GM18870 (cell line): ENCODE measurements around the gene DUS2.

ENCODE experiments used
- ATAC-seq: cut with Tn5 transposase; IDR thresholded peaks from one replicate; pipeline ENCODE4 v1.9.1; 2021; ENCODE audit warnings: moderate library complexity; ENCODE audit not compliant: unreplicated experiment

DUS2 gene

DNA sequence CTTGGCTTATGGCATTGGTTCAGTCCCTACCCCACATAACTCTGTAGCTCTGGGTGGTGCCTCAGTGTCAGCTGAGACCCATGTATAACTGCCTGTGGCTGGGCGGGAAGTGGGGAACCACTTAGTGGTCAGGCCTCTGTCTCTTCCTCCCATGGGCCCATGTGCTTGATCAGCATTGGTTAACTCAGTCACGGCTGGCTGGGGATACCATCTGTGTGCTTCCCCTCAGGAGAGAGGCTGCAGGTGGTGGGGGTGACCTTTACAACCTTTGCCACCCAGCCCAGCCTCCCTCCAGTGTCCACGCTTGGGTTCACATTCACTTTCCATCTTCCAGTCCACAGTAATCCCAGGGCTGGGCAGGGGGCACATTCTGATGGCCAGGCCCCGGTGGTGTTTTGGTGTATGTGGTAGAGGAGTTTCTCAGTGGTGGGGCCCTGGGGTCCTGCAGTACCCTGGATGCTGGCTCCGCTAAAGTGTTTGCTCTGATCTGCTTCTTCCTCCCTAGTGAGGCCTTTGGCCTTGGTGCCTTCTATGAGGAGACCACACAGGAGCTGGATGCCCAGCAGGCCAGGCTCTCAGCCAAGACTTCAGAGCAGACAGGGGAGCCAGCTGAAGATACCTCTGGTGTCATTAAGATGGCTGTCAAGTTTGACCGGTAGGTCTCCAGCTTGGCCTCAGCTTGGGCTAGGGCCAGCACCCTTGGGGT is 51.9 kb downstream of the DUS2 start:
- peak; percentile 64 for ATAC-seq

DNA sequence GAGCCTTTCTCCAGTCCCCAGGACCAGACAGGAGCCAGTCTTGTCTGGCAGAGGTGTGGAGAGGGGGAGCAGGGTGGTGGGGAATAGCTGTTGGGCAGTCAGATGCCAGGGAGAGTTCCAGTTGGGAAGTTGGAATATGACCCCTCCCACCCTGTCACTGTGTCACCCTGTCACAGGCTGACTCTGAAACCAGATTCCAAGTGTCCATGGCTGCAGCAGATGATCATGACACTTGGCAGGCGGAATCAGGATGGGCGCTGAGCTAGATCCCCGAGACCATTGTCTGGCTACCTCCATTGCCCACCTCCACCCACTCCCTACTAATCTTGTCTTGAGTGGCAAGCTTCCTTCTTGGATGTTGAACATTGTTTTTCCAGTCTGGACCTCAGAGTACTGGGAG is 52.9 kb downstream of the DUS2 start:
- ATAC-seq = no peak

DNA sequence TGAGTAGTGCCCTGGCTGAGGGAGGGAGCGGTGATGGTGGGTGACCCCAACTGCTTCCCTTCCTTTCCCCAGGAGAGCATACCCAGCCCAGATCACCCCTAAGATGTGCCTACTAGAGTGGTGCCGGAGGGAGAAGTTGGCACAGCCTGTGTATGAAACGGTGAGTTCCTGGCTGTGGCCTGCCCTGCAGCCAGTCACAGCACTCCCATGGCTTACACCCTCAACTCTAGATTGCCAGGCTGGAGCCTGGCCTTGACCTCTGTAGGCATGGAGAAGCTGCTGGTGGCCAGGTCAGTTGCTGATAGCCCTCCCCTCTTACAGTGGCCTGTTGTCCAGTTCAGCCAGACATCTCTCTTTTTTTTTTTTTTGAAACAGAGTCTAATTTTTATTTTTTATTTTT is 53.5 kb downstream of the DUS2 start:
- ATAC-seq = no peak

DNA sequence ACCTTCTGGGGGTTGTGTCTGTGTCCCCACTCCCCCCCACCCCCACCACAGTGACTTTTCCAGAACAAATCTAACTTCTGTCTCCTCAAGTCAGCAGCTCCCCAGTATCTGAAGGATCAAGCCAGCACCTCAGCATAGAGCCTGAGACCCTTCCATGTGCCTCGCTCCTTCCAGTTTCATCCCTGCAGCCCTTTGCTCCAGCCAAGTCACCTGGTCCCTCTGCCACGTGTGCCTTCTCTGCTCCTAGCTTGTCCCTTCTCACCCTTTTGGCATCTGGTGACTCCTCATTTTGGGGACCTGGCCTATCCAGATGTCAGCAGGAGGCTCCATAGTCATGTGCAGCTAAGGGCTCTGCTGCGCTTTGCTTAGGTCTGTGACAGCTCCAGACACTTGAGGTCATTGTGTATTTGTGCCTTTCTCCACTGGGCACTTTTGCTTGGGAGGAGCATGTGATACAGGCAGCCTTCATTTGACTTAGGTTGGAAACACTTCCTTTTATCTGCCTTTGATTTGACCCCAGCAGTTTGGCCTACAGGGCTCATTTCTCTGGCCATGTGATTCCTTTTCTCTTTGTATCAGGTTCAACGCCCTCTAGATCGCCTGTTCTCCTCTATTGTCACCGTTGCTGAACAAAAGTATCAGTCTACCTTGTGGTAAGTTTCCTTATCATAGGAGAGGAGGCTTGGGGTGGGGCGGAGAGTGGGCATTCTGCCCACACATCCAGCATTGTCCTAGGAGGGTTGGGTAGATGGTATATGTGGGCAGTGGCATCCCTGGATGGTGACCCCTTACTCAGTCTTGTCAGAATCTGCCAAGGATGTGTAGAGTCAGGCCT is 55.0 kb downstream of the DUS2 start:
- no peak for ATAC-seq

DNA sequence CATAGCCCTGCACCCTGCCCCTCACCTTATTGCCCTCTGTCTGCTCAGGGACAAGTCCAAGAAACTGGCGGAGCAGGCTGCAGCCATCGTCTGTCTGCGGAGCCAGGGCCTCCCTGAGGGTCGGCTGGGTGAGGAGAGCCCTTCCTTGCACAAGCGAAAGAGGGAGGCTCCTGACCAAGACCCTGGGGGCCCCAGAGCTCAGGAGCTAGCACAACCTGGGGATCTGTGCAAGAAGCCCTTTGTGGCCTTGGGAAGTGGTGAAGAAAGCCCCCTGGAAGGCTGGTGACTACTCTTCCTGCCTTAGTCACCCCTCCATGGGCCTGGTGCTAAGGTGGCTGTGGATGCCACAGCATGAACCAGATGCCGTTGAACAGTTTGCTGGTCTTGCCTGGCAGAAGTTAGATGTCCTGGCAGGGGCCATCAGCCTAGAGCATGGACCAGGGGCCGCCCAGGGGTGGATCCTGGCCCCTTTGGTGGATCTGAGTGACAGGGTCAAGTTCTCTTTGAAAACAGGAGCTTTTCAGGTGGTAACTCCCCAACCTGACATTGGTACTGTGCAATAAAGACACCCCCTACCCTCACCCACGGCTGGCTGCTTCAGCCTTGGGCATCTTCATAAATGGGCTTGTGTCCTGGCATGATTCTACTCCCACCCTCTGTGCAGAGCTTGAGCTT is 55.8 kb downstream of the DUS2 start:
- no peak for ATAC-seq

DNA sequence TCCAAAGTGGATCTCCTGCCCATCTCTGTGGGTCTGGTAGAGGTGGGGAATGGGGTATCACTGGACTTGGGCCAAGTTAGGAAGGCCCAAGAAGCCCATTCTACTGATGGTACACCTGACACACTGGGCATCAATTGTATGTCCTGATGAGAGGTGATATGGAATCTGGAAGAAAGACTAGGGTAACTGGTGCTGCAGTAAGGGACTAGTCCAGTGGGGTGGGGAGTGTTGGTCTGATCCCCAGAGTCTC is 56.2 kb downstream of the DUS2 start:
- no peak for ATAC-seq

DNA sequence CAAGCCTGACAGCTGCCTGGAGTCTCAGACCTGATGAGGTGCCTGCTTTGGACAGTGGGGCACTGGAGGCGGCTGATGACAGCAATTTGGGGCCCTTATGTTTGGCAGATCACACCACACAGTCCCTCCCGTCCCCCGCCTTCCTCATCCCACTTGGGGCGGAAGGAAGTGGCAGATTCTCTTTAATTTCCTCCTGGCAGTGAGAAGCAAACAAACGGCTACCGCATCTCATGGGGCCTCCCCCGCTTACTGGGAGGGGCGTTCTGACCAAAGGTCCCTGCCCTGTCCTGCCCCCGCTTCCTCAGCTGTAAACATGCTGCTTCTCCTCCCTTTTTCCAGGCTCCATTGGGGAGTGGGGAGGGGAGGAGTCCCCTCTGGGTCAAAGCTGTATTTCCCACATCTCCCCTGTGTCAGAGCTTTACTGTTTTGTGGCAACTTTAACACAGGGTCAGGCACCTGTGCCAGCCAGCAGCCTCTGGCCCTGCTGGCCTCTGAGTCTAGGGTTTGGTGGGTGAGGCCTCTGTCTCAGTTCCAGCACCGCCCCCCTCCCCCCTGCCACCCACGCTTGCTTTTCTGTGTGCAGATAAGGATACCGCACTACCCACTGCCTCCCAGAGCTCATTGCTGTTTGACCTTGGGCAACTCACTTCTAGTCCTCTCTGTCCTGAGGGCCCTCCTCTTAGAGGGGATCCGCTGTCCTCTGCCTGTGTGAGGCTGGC is 56.7 kb downstream of the DUS2 start:
- no peak for ATAC-seq

DNA sequence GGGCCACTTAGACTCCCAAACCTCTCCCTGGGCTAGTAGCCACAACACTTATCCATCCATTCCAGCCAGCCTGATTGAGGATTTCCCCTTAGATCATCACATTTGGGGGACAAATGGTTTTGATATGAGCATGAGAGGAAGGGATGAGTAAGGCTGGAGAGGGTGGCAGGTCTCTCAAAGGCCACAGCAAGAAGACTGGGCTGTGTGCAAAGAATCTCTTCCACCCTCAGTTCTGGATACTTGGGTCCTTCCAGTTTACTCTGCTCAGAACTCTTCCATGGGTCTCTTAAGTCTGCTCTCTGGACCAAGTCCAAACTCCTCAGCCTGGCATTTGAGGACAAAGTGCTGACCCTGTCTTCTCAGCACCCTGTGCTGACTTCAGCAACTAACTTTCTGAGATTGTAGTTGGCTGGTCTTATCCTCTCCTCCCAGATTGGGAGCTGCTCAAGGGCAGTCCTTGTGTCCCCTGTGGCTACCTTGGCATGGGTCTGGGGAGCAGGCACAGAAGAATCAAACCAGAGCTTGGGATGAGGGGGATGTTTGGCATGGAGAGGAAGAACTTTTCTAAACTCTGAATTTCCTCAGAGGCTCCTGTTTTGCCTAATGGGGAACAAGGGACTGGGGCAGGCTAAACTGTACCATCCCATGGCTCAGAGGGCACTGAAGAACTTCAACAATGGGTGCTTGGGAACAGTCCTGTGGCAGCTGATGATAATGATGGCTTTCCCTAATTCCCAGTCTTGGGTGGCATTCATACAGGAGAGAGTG is 59.0 kb downstream of the DUS2 start:
- ATAC-seq = no peak

DNA sequence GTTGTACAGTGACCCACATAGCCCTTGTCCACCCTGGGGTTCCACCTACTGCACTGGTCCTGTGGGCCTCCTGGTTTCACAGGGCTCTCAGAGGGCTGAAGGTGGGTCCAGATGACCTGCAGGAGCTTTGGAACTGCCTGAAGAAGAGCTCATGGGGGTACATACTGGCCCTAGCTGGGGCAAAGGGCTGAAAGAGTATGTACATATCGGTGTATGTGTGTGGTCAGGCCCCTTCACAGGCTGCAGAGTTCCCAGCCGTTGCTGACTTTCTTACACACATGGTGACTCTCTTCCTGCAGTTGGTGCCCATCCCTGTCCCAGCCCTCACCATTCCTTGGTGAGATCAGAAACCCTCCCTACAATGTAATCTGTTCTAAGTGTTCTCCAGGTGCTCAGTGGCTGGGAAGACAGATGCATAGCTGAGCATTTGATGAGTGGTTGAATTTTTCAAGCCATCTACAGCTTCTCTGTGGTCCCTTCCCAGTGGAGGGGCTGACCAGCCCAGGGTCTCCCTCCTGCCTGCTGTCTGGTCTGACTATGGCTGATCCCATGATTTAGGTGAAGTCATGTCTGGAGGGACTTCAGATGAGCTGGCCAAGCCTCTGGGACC is 59.6 kb downstream of the DUS2 start:
- ATAC-seq = no peak

DNA sequence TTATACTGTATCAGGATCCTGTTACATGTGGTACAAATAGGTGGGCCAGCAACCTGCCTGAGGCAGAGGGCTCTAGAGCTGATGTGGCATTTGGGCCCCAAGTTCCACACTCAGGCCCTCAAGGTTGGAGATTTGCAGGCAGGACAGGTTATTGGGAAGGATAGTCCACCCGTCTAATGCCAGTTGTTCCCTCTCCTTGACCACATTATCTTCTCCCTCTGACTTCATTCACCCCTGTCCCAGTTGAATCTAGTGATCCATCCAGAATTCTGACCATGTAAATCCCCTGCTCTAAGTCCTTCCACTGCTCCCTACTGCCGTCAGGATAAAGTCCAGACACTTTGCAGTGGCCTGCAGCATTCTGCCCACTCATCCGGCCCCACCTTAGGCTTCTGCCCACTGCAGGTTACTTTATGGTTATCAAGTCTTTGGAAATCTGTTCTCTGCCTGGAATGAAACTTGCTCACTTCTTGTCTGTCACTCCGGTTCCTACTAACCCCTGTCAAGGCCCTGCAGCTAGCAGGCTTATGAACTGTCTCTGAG is 60.2 kb downstream of the DUS2 start:
- no peak for ATAC-seq

DNA sequence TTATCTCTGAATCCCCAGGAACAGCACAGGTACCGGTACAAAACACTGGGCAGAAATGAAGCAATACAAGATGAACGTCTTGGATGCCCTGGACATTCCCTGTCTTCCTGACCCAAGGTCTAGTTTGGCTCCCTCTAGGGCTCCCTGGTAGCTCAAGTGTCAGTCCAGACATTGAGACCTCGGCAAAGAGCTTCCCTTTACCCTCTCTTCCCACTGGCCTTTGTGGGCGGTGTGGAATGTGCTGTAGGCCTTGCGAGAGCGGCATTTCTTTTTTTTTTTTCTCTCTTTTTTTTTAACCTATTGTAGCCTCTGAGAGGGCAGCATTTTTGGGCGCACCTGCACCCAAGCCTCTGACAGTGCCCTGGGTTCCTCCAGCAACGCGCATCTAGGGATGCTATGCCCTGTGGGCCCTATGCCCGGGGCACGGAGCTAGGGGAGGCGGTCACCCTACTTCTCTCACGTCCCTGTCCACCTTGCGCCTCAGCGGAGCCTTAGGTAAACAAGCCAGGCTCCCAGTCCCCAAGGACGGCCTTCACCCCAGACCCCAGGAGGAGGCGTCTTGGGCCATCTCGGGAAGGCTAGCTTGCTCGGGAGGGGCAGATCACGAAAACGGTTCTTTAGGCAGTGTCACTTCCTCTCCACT is 60.9 kb downstream of the DUS2 start:
- no peak for ATAC-seq

DNA sequence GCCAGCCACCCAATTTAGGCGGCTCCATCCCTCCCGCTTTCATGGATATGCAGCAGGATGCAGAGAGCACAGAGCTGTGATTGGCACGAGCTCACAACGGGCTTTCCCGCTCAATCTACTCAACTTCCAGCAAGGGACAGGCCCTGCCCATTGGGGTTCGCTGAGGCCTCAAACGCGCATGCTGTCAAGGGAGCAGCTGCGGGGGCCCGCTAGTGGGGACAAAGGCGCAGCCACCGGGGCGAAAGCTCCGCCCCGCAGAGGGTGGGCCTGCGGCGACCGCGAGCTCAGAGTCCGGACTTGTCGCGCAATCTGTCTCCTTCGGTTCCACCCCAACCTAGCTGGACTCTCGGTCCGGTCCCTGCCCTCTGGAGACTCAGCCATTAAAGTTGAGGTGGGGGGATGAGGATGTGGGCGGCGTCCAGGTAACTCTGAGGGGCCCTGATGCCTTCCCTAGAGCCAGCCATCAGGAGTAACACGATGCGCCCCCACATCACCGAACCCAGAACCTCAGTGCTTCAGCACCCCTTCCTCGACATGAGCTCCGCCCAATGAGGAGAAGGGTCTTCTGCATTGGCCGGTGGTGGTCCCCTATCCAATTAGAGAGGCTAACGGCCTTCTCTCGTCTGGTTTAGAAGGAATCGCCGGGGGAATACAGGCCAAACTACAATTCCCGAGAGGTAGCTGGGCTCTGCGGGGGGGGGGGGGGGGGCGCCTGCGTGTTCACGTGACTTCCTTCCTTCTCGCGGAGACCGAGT is 61.6 kb downstream of the DUS2 start:
- peak; percentile 40 for ATAC-seq

DNA sequence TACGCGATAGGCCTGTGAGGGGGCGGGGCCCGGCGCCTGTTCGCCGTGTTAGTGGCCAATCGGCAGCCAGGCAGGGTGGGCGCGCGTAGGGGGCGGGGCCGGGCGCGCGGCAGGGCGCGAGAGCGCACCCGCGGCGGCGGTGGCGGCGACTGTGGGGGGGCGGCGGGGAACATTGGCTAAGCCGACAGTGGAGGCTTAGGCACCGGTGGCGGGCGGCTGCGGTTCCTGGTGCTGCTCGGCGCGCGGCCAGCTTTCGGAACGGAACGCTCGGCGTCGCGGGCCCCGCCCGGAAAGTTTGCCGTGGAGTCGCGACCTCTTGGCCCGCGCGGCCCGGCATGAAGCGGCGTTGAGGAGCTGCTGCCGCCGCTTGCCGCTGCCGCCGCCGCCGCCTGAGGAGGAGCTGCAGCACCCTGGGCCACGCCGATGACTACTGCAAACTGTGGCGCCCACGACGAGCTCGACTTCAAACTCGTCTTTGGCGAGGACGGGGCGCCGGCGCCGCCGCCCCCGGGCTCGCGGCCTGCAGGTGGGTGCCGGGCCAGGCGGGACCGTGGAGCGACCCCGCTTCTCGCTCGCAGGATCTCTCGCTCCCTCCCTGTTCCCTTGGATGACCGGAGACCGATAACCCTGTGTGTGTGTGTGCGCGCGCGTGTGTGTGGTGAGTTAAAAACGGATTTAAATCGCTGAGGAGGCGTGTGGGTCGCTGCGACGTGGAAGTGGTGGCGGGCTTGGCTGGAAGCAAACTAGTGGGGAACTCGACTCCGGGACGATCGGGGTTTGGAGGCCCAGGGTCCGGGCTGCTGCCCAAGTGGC is 62.4 kb downstream of the DUS2 start, which contains the start of gene NFATC3:
NFATC3 (plus strand) TSS at position 112 of the 813 bp plus-strand sequence; CDS start at position 424, 312 bp downstream.
- ATAC-seq = peak; percentile 15

DNA sequence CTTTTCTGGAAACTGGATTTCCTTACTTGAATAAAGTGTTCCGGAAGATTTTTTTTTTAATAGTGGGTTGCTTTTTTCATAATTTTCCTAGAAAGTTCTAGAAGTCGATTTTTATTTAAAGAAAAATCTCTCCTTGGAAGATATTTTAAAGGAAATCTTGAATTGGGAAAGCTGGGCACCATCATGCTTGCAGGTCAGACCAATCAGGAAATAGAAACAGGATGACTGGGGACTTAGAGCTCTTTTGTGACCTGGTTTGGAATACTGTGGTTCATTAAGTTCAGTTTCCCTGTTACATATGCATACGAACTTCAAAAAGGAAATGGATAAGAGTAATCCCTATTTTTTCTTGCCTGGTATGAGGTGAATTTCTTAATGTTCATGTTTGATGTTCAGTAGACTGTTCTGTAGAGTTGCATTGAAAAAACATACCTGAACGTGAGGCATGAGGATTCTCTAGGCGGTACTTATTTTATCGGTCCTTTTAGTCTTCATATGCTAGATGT is 63.3 kb downstream of the DUS2 start:
- no peak for ATAC-seq

DNA sequence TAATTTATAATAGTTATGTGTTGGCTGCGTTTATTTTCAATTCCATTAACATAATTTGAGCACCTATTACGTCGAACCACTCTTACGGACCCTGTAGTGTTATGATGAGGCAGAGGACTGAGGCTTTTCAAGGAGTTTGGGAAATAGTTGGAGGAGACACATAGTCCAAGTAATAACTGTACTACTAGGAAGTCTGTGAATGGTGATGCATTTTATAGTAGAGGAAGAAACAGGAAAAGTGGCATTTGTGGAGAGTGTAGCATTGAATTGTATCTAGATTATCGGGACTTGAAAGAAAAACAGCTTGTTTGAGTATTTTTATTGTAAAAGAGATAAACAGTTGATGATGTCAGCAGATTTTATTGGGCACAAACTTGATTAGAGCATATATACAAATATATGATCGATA is 63.8 kb downstream of the DUS2 start:
- no peak for ATAC-seq

DNA sequence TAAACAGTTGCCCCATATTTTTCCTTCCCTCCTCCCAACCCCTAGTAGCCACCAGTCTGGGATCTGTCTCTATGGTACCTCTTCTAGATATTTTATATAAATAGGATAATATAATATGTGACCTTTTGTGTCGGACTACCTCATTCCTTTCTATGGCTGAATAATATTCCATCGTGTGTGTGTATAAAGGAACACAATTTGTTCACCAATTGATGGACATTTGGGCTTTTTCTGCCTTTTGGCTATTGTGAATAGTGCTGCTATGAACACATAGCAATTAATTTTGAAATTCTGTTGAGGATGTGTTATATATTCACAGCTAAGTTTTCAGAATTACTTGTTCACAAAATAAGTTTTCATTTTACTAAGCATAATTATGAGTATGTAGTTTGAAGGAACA is 64.6 kb downstream of the DUS2 start:
- ATAC-seq = no peak

DNA sequence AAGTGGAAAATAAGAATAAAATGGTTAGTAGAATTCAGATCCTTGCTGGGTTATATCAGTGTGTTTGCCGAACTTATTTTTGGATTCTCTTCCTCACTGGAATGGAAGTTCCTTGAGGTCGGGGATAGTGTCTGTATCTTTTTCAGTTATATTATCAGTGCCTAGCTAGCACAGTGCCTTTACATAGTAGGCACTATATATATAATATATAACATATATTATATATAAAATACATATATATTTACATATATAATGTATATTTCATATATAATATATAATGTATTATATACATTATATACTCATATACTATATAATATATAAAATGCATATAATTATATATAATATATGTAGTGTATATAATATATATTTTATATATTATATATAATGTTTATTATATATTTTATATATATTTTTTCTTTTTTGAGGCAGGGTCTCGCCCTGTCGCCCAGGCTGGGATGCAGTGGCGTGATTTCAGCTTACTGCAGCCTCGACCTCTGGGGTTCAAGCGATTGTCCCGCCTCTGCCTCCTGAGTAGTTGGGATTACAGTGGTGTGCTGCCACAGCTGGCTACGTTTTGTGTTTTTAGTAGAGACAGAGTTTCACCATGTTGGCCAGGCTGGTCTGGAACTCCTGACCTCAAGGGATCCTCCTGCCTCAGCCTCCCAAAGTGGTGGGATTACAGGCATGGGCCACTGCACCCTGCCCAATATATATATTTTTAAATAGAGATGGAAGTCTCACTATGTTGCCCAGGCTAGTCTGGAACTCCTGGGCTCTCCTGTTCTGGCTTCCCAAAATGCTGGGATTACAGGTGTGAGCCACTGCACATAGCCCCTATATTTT is 65.3 kb downstream of the DUS2 start:
- no peak for ATAC-seq
